Measurements from ENCODE around the gene ACSM2B.

DNA sequence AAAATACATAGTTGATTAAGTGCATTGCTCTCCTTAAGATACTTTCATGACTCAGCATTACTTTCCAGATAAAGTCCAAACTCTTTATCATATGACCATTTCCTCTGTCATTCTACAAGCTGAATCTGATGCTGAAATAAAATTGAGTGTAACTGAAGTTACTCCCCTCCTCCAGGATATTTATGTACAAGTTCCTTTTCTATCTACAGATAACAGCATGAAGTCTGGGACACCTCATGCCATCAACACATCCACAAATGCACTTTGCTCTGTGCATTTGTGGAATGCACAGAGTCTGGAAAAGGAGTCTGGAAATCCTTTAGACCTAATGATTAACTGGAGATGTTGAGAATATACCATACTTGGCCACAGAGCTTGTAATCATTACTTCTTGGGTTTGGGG, 60.5 kb downstream of the ACSM2B start:
- TF ChIP-seq POLR2AphosphoS5 (IDR thresholded peaks at IDR 0.05) (no peak), POLR2A (IDR thresholded peaks at IDR 0.05) (no peak)
- TF ChIP-seq, protein P1, sequence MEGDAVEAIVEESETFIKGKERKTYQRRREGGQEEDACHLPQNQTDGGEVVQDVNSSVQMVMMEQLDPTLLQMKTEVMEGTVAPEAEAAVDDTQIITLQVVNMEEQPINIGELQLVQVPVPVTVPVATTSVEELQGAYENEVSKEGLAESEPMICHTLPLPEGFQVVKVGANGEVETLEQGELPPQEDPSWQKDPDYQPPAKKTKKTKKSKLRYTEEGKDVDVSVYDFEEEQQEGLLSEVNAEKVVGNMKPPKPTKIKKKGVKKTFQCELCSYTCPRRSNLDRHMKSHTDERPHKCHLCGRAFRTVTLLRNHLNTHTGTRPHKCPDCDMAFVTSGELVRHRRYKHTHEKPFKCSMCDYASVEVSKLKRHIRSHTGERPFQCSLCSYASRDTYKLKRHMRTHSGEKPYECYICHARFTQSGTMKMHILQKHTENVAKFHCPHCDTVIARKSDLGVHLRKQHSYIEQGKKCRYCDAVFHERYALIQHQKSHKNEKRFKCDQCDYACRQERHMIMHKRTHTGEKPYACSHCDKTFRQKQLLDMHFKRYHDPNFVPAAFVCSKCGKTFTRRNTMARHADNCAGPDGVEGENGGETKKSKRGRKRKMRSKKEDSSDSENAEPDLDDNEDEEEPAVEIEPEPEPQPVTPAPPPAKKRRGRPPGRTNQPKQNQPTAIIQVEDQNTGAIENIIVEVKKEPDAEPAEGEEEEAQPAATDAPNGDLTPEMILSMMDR (IDR thresholded peaks at IDR 0.05): no peak
